Tibial nerve (tissue), 4 donors: ENCODE measurements around the gene PPM1L.

Experiments used
- CTCF ChIP-seq, 5 experiments: fragments of 200-600 bp in 3 of 5; fragments of 450-650 bp in 2 of 5; sonication (generic) in 3 of 5; IDR thresholded peaks; one replicate each; pipeline ENCODE4 v1.5.1; 2016 to 2019; ENCODE audit warnings: antibody characterized with exemption in 5 of 5, mild to moderate bottlenecking in 3 of 5, moderate library complexity in 2 of 5
- EP300 ChIP-seq, 2 donors: sonication (generic); formaldehyde crosslinking; IDR thresholded peaks; one replicate each; pipeline ENCODE4 v1.6.1; 2017; ENCODE audit warnings: antibody characterized with exemption in 2 of 2, mild to moderate bottlenecking in 1 of 2
- POLR2A ChIP-seq, 2 donors: fragments of 450-650 bp; IDR thresholded peaks; one replicate each; pipeline ENCODE4 v1.6.1; 2017; ENCODE audit warnings: antibody characterized with exemption in 2 of 2, mild to moderate bottlenecking in 2 of 2, moderate library complexity in 2 of 2

DNA sequence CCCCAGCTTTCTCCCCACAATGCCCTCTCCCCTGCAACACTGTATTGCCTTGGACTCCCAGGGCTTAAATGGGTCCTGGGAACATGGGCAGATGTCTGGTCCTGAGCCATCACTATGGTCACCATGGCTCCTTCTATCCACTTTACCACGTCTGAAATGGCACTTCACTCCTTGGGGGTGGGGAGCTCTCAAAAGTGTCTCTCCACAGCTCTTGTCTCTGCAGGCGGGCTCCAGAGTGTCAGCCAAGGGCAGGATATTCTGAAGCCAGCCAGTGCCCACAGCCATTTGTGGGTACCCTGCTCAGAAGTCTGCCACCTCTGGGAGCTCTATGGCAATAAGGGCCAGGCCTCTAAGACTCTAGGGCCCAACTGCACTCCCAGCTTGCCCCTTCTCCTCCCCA lies 163.9 kb downstream of the PPM1L start:
- TF ChIP-seq CTCF (IDR thresholded peaks at IDR 0.05) (no peak), POLR2A (IDR thresholded peaks at IDR 0.05) (no peak), EP300 (IDR thresholded peaks at IDR 0.05) (no peak)
